H1 (cell line): ENCODE measurements around the gene DENND1A. TPM values are rescaled to one million over a fixed set of nuclear protein-coding genes. Genes with fewer than 3 reads are reported as not detected.

ENCODE experiments used
- CTCF ChIP-seq, 3 experiments: IDR thresholded peaks; 1 replicate in 2 of 3; 2 replicates in 1 of 3; pipeline versions ENCODE4 v1.5.1 to v1.6.1; 2011; ENCODE audit warnings: low read length in 3 of 3, mild to moderate bottlenecking in 3 of 3, inconsistent platforms in 2 of 3, low read depth in 1 of 3, moderate library complexity in 1 of 3; ENCODE audit not compliant: insufficient read depth in 1 of 3; ENCODE audit errors: control extremely low read depth in 1 of 3
- EP300 ChIP-seq, 2 experiments: IDR thresholded peaks; 1 replicate in 1 of 2; 2 replicates in 1 of 2; pipeline ENCODE4 v1.6.1; 2011 to 2012; ENCODE audit warnings: low read depth in 2 of 2, low read length in 2 of 2, mild to moderate bottlenecking in 2 of 2, borderline replicate concordance in 1 of 2, inconsistent platforms in 1 of 2, moderate library complexity in 1 of 2
- polyA plus RNA-seq, 7 experiments: library from polyadenylated mRNA; depleted of rRNA in 3 of 7; stranded (reverse) in 5 of 7; unstranded in 2 of 7; fragments of >200 nt in 5 of 7; fragments of 200-250 nt in 2 of 7; gene quantifications; 1 replicate in 5 of 7; 2 replicates in 1 of 7; 4 replicates in 1 of 7; pipeline versions ENCODE4 v1.2.1 to v1.2.3, GENCODE V29; 2011 to 2013; ENCODE audit warnings: missing spikeins in 2 of 7, mixed read lengths in 2 of 7
- total RNA-seq: library from RNA; stranded (reverse); fragmentation: NEBNext Ultra II Directional; extraction: Animal tissue kit (Norgen Biotek cat#: 25700); gene quantifications from 2 replicates; pipeline ENCODE4 v1.2.1, GENCODE V29; 2021

DENND1A gene
- total and polyA plus RNA-seq, 2 of the 8 experiments (the other 6 are each of a cell fraction or from before 2014, with no cell fraction given), result 24.1 to 26.4 TPM

GRCh38 chr9:123511326-123512277 is 418.3 kb downstream of the DENND1A start (continued):
- TF ChIP-seq EP300 (IDR thresholded peaks at IDR 0.05; ENCODE audit: borderline replicate concordance in 1 of 2, low read depth in 2 of 2, low read length in 2 of 2), result no peak
- TF ChIP-seq CTCF (IDR thresholded peaks at IDR 0.05; ENCODE audit: control extremely low read depth in 1 of 3, insufficient read depth in 1 of 3, low read depth in 1 of 3, low read length in 3 of 3), result no peak
